ENCODE measurements around the gene SLC22A15. TPM values are rescaled to one million over a fixed set of nuclear protein-coding genes. Genes with fewer than 3 reads are reported as not detected.

The SLC22A15 gene
- total and polyA plus RNA-seq, 2 experiments from 2014 or later: 2.7 to 3.8 TPM

DNA sequence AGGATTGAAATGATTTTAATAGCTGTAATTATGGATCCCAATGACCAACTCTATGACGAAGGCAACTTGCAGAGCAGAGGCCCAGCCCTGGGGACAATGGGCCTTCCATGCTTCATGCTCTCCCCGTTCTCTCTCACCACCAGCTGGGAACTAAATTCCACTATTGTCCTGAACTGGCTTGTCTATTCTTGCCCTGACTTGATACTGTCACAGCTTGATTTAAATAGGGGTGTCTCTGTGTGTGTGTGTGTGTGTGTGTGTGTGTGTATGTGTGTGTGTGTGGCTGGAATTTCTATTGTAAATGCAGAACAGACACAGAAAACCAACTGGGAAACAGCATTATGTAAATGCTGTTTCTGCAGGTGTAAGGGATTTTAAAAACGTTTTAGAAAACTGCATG is 57.0 kb downstream of the SLC22A15 start (continued):
- TF ChIP-seq REST (IDR thresholded peaks at IDR 0.05; ENCODE audit: unreplicated experiment) (no peak), ZNF114 (CRISPR knock-in tag; IDR thresholded peaks at IDR 0.05) (no peak), CREB1 (CRISPR knock-in tag; IDR thresholded peaks at IDR 0.05; ENCODE audit: low read depth) (no peak), ZNF331 (CRISPR knock-in tag; IDR thresholded peaks at IDR 0.05; ENCODE audit: low read depth) (no peak), NANOG (IDR thresholded peaks at IDR 0.05; ENCODE audit: borderline replicate concordance) (no peak)

DNA sequence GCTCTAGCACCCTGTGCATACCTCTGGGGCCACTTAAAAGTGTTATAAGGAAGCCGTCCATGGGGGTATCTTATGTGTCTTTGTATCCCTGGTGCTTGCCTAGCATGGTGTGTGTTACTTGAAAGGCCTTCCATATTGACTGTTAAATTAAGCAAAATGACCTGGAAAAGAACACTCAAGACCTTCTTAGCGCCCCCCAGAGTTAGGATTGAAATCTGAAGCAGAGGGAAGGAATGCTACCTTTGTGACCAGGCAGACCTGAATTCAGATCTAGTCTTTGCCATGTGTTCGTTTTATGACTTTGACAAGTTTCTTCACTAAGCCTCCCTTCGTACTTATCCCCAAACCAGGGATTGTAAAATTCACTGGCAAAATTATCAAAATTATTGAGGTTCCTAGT is 59.9 kb downstream of the SLC22A15 start:
- no peaks in the 10 kb centered on the region for H3K4me1 ChIP-seq (ENCODE audit: insufficient read depth)
- no peak overlapping the region for H3K4me2 ChIP-seq
- H3K27ac ChIP-seq (ENCODE audit: low read depth): no peak overlapping the region
- H3K4me3 ChIP-seq: no peak overlapping the region
- no peak overlapping the region for H2AFZ ChIP-seq
- TF ChIP-seq JUNB (IDR thresholded peaks at IDR 0.05; ENCODE audit: unreplicated experiment) (no peak), ZNF114 (CRISPR knock-in tag; IDR thresholded peaks at IDR 0.05) (no peak), EZH2 (IDR thresholded peaks at IDR 0.05; ENCODE audit: low read depth, unreplicated experiment) (no peak), STAT1 (IDR thresholded peaks at IDR 0.05; ENCODE audit: unreplicated experiment) (no peak), ZNF331 (CRISPR knock-in tag; IDR thresholded peaks at IDR 0.05; ENCODE audit: low read depth) (no peak), CTCF (conservative IDR thresholded peaks at IDR 0.05; ENCODE audit: low read depth in 2 of 2) (peak; percentile 60 to 67), NANOG (IDR thresholded peaks at IDR 0.05; ENCODE audit: borderline replicate concordance) (no peak), REST (IDR thresholded peaks at IDR 0.05; ENCODE audit: unreplicated experiment) (no peak)
- H3K36me3 Mint-ChIP-seq (ENCODE audit: low read depth): peaks cover 2% of the 10 kb centered on the region; the same call in 1 of the 3 replicates
- peak; percentile 64 for ATAC-seq
- no peaks in the 10 kb centered on the region for H3K27me3 ChIP-seq (ENCODE audit: insufficient read depth)
- no peaks in the 10 kb centered on the region for H3K79me2 ChIP-seq (replicated peaks; ENCODE audit: insufficient read depth)
- no peaks in the 10 kb centered on the region for H3K9me3 Mint-ChIP-seq
- no peaks in the 10 kb centered on the region for H3K27me3 Mint-ChIP-seq (ENCODE audit: insufficient read depth, low read depth, poor library complexity)
- peaks cover 8% of the 10 kb centered on the region; the same call in 2 of the 3 replicates for H3K4me1 Mint-ChIP-seq
- no peaks in the 10 kb centered on the region for H3K36me3 ChIP-seq (ENCODE audit: insufficient read depth)
- no peaks in the 10 kb centered on the region for H4K20me1 ChIP-seq (replicated peaks; ENCODE audit: insufficient read depth)
- H3F3A ChIP-seq (replicated peaks; ENCODE audit: low read depth): no peaks in the 10 kb centered on the region
- no peaks in the 10 kb centered on the region for H3K9me2 ChIP-seq (ENCODE audit: insufficient read depth)
- peak; percentile 78 for DNase-seq (ENCODE audit: low spot score)
- H3K4me3 Mint-ChIP-seq: no peak overlapping the region
- H3K27ac Mint-ChIP-seq: no peak overlapping the region

Data from GM23338 (cell line).